Trophoblast cell (in vitro differentiated cells and primary cell): ENCODE data around the gene SEC31A.

ENCODE experiments used
- DNase-seq, 2 donors: peaks; one replicate each; pipeline ENCODE4 v3.0.0-alpha.2; 2016
- H2AFZ ChIP-seq: 2 replicates; pipeline ENCODE4 v1.6.1; 2013; ENCODE audit warnings: low read length, moderate library complexity, mild to moderate bottlenecking; ENCODE audit not compliant: insufficient read depth, poor library complexity
- H2AK5ac ChIP-seq: 2 replicates; pipeline ENCODE4 v1.6.1; 2013; ENCODE audit warnings: mild to moderate bottlenecking, low read length
- H2BK120ac ChIP-seq: 2 replicates; pipeline ENCODE4 v1.6.1; 2013; ENCODE audit warnings: low read length, mild to moderate bottlenecking, moderate library complexity; ENCODE audit not compliant: insufficient read depth, poor library complexity
- H2BK12ac ChIP-seq: 2 replicates; pipeline ENCODE4 v1.6.1; 2013; ENCODE audit warnings: mild to moderate bottlenecking, low read length, moderate library complexity
- H2BK5ac ChIP-seq: 2 replicates; pipeline ENCODE4 v1.6.1; 2013; ENCODE audit warnings: low read length, low read depth, moderate library complexity, mild to moderate bottlenecking; ENCODE audit not compliant: poor library complexity
- H3K14ac ChIP-seq: 2 replicates; pipeline ENCODE4 v1.6.1; 2013; ENCODE audit warnings: mild to moderate bottlenecking, low read length
- H3K18ac ChIP-seq: 2 replicates; pipeline ENCODE4 v1.6.1; 2013; ENCODE audit warnings: mild to moderate bottlenecking, low read length
- H3K23ac ChIP-seq: 2 replicates; pipeline ENCODE4 v1.6.1; 2013; ENCODE audit warnings: low read length
- H3K27ac ChIP-seq: 2 replicates; pipeline ENCODE4 v1.5.1; 2013; ENCODE audit warnings: low read depth, mild to moderate bottlenecking, inconsistent platforms, low read length, moderate library complexity
- H3K27me3 ChIP-seq: 2 replicates; pipeline ENCODE4 v1.6.1; 2013; ENCODE audit warnings: inconsistent platforms, mild to moderate bottlenecking, low read length, moderate library complexity; ENCODE audit not compliant: insufficient read depth
- H3K36me3 ChIP-seq, 2 experiments: 1 replicate in 1 of 2; 2 replicates in 1 of 2; pipeline ENCODE4 v1.6.1; 2013; ENCODE audit warnings: low read length in 2 of 2, mild to moderate bottlenecking in 2 of 2, moderate library complexity in 1 of 2; ENCODE audit not compliant: insufficient read depth in 2 of 2, control insufficient read depth in 1 of 2
- H3K4ac ChIP-seq: 2 replicates; pipeline ENCODE4 v1.6.1; 2013; ENCODE audit warnings: low read depth, mild to moderate bottlenecking, low read length, moderate library complexity
- H3K4me1 ChIP-seq, 2 experiments: 1 replicate in 1 of 2; 2 replicates in 1 of 2; pipeline ENCODE4 v1.6.1; 2013; ENCODE audit warnings: low read length in 2 of 2, mild to moderate bottlenecking in 2 of 2, moderate library complexity in 1 of 2; ENCODE audit not compliant: insufficient read depth in 2 of 2, control insufficient read depth in 1 of 2
- H3K4me2 ChIP-seq: 2 replicates; pipeline ENCODE4 v1.6.1; 2013; ENCODE audit warnings: inconsistent platforms, mild to moderate bottlenecking, low read length, moderate library complexity
- H3K4me3 ChIP-seq: 2 replicates; pipeline ENCODE4 v1.5.1; 2013; ENCODE audit warnings: mild to moderate bottlenecking, low read depth, low read length, inconsistent platforms
- H3K79me1 ChIP-seq: one replicate; pipeline ENCODE4 v1.6.1; 2013; ENCODE audit warnings: low read length
- H3K79me2 ChIP-seq: 2 replicates; pipeline ENCODE4 v1.6.1; 2013; ENCODE audit warnings: low read length, mild to moderate bottlenecking; ENCODE audit not compliant: control insufficient read depth, insufficient read depth, poor library complexity
- H3K9ac ChIP-seq: 2 replicates; pipeline ENCODE4 v1.6.1; 2013; ENCODE audit warnings: mild to moderate bottlenecking, low read length
- H3K9me3 ChIP-seq: 2 replicates; pipeline ENCODE4 v1.6.1; 2013; ENCODE audit warnings: low read depth, mild to moderate bottlenecking, control low read depth, inconsistent platforms, low read length; ENCODE audit not compliant: insufficient read depth
- H4K12ac ChIP-seq: 2 replicates; pipeline ENCODE4 v1.6.1; 2013; ENCODE audit warnings: low read depth, mild to moderate bottlenecking, low read length, moderate library complexity
- H4K8ac ChIP-seq: 2 replicates; pipeline ENCODE4 v1.6.1; 2013; ENCODE audit warnings: low read depth, mild to moderate bottlenecking, low read length, moderate library complexity
- H4K91ac ChIP-seq: one replicate; pipeline ENCODE4 v1.6.1; 2013; ENCODE audit warnings: low read depth, mild to moderate bottlenecking, low read length, moderate library complexity
- WGBS: extraction: QIAGEN DNeasy Blood & Tissue Kit; methylation state at CpG from one replicate; pipeline ENCODE4 v1.1.7; 2013; ENCODE audit warnings: missing lambda C conversion rate; ENCODE audit not compliant: insufficient read length, insufficient coverage; ENCODE audit errors: extremely low coverage; 5-methylcytosine and 5-hydroxymethylcytosine counted together

The SEC31A gene

DNA sequence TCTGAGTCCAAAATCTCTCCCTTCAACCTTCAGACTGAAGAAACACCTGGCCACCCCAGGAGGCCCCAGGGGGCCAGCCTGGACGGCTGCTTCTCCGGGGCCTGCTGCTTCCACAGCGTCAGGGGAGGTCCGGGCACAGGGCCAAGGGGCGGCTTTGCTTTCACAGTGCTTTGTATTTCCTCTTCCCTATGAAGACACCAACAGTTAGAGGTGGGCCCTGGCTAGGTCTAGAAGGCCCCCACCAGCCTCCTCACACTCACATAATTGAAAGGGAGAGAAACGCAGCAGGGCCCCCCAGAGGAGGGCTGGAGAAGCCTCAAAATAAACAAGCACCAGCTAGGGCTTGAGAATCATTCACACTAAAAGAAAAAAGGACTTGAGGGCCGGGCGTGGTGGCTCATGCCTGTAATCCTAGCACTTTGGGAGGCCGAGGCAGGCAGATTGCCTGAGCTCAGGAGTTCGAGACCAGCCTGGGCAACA is 110.2 kb downstream of the SEC31A start:
- H2AK5ac ChIP-seq = no peak overlapping the region
- H4K12ac ChIP-seq = no peak overlapping the region
- H3K14ac ChIP-seq = no peak overlapping the region
- no peak overlapping the region for H3K4me3 ChIP-seq
- H3K18ac ChIP-seq = no peak overlapping the region
- no CpG with 5 or more reads among the region's 10 CpGs for WGBS
- no peak overlapping the region for H3K4me2 ChIP-seq
- no peak overlapping the region for H2BK120ac ChIP-seq
- H4K8ac ChIP-seq = no peak overlapping the region
- no peak overlapping the region for H2AFZ ChIP-seq
- H2BK5ac ChIP-seq = no peak overlapping the region
- H3K4me1 ChIP-seq = peaks cover 0 to 2% of the 10 kb centered on the region in 2 experiments
- no peaks in the 10 kb centered on the region for H3K79me2 ChIP-seq
- H3K23ac ChIP-seq = no peak overlapping the region
- no peaks in the 10 kb centered on the region for H3K9me3 ChIP-seq
- no peak for DNase-seq
- no peaks in the 10 kb centered on the region for H3K36me3 ChIP-seq
- H3K27me3 ChIP-seq = no peaks in the 10 kb centered on the region
- no peak overlapping the region for H3K4ac ChIP-seq
- no peak overlapping the region for H3K9ac ChIP-seq
- no peak overlapping the region for H4K91ac ChIP-seq
- no peaks in the 10 kb centered on the region for H3K79me1 ChIP-seq
- no peak overlapping the region for H3K27ac ChIP-seq
- H2BK12ac ChIP-seq = no peak overlapping the region

DNA sequence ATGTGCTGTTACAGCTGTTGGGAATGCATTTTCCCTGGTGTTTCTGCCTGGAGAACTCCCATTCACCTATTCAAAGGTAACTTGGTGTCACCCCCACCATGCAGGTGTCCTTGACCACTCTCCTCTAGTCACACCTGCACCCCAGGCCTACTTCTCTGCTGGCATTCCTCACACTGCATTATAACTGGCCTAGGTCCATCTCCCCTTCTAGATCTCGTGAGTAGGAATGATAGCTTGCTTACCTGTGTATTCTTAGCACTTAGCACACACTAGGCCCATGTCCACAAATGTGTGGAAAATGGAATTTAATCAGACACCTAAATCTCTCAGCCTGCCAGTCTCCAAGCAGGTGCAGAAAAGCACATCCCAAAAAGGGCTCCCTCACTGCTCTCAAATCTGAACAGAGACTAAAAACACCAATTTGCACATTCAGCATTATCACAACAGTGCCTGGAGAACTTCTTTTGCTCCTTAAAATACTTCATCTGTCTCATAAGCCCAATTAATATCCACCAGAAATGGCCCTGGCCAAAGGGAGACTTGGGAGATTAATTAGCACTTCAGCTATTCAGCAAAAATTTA is 110.7 kb downstream of the SEC31A start:
- Histone ChIP-seq H3K4ac (no peak overlapping the region), H3K27ac (no peak overlapping the region), H3K4me2 (no peak overlapping the region), H4K8ac (no peak overlapping the region), H2AK5ac (no peak overlapping the region), H4K12ac (no peak overlapping the region), H4K91ac (no peak overlapping the region), H2BK120ac (no peak overlapping the region), H3K79me1 (no peaks in the 10 kb centered on the region), H3K36me3 (no peaks in the 10 kb centered on the region), H3K4me1 (peaks cover 0 to 2% of the 10 kb centered on the region in 2 experiments), H2BK5ac (no peak overlapping the region), H3K14ac (no peak overlapping the region), H2BK12ac (no peak overlapping the region), H3K9me3 (no peaks in the 10 kb centered on the region), H3K79me2 (no peaks in the 10 kb centered on the region), H3K9ac (no peak overlapping the region), H2AFZ (no peak overlapping the region), H3K18ac (no peak overlapping the region), H3K23ac (no peak overlapping the region), H3K4me3 (no peak overlapping the region), H3K27me3 (no peaks in the 10 kb centered on the region)
- WGBS = no CpG with 5 or more reads among the region's 1 CpG
- no peak for DNase-seq

DNA sequence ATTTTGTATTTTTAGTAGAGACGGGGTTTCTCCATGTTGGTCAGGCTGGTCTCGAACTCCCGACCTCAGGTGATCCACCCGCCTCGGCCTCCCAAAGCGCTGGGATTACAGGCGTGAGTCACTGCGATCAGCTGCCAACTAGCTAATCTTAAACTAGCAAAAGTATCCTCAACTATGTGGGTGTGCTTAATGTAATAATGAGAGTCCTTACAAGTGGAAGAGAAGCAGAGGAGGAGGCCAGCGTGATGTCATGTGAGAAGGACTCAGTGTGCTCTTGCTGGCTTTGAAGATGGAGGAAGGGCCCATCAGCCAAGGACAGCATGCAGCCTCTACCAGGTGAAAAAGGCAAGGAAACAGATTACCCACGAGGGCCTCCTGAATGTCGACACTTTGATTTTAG is 111.9 kb downstream of the SEC31A start:
- H3K23ac ChIP-seq = no peak overlapping the region
- H3K27me3 ChIP-seq = no peaks in the 10 kb centered on the region
- no peak overlapping the region for H4K12ac ChIP-seq
- H2AK5ac ChIP-seq = no peak overlapping the region
- no peaks in the 10 kb centered on the region for H3K36me3 ChIP-seq
- no peak for DNase-seq
- no peak overlapping the region for H3K4me2 ChIP-seq
- no peak overlapping the region for H2BK5ac ChIP-seq
- H3K79me1 ChIP-seq = no peaks in the 10 kb centered on the region
- H2BK120ac ChIP-seq = no peak overlapping the region
- no peak overlapping the region for H3K4ac ChIP-seq
- no peaks in the 10 kb centered on the region for H3K9me3 ChIP-seq
- H3K27ac ChIP-seq = no peak overlapping the region
- no peak overlapping the region for H2AFZ ChIP-seq
- no CpG with 5 or more reads among the region's 11 CpGs for WGBS
- H4K91ac ChIP-seq = no peak overlapping the region
- H3K14ac ChIP-seq = no peak overlapping the region
- no peaks in the 10 kb centered on the region for H3K79me2 ChIP-seq
- no peak overlapping the region for H3K9ac ChIP-seq
- H3K18ac ChIP-seq = no peak overlapping the region
- no peaks in the 10 kb centered on the region for H3K4me1 ChIP-seq
- no peak overlapping the region for H4K8ac ChIP-seq
- no peak overlapping the region for H2BK12ac ChIP-seq
- no peak overlapping the region for H3K4me3 ChIP-seq

DNA sequence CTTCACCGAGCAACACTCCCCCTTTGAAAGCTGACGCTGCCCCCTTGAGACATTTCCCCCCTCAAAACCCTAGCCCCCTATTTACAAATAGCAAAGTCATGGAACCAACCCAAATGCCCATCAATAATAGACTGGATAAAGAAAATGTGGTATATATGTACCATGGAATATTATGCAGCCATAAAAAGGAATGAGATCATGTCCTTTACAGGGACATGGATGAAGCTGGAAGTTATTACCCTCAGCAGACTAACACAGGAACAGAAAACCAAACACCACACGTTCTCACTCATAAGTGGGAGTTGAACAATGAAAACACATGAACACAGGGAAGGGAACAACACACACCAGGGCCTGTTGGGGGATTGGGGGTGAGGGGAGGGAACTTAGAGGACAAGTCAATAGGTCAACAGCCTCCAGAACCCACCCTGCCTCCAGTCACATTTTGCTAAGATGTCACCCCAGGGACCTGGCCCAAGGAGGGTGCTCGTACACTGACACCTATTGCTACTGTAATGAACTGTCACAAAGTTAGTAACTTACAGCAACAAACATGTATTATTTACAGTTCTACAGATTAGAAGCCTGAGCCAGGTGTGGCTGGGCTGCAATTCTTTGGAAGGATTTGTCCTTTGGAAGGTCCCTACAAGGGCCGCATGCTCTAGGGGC is 113.0 kb downstream of the SEC31A start:
- H3K4me1 ChIP-seq = no peaks in the 10 kb centered on the region
- no peak overlapping the region for H3K18ac ChIP-seq
- no peak overlapping the region for H3K23ac ChIP-seq
- H3K79me1 ChIP-seq = no peaks in the 10 kb centered on the region
- no peak overlapping the region for H2BK120ac ChIP-seq
- no peak overlapping the region for H4K8ac ChIP-seq
- no peak overlapping the region for H3K4ac ChIP-seq
- no peaks in the 10 kb centered on the region for H3K79me2 ChIP-seq
- H3K36me3 ChIP-seq = no peaks in the 10 kb centered on the region
- no peak overlapping the region for H3K27ac ChIP-seq
- H3K9me3 ChIP-seq = no peaks in the 10 kb centered on the region
- no peak overlapping the region for H3K4me2 ChIP-seq
- no peak overlapping the region for H2BK12ac ChIP-seq
- no peak overlapping the region for H3K9ac ChIP-seq
- H3K14ac ChIP-seq = no peak overlapping the region
- no CpG with 5 or more reads among the region's 5 CpGs for whole genome bisulfite sequencing
- H2BK5ac ChIP-seq = no peak overlapping the region
- no peak overlapping the region for H2AK5ac ChIP-seq
- H2AFZ ChIP-seq = no peak overlapping the region
- DNase-seq = no peak
- no peak overlapping the region for H3K4me3 ChIP-seq
- H3K27me3 ChIP-seq = no peaks in the 10 kb centered on the region
- no peak overlapping the region for H4K12ac ChIP-seq
- no peak overlapping the region for H4K91ac ChIP-seq
